Gastrocnemius medialis (tissue), 4 donors: ENCODE measurements around the gene TMEM198. TPM values are rescaled to one million over a fixed set of nuclear protein-coding genes. Genes with fewer than 3 reads are reported as not detected.

Experiments
- ATAC-seq, 2 donors: fragments of 150-250 bp; one replicate each; pipeline ENCODE4 v1.9.1; 2016
- DNase-seq, 2 donors: peaks; one replicate each; pipeline ENCODE4 v3.0.0-alpha.2; 2019
- H3K27ac ChIP-seq, 4 donors: fragments of 200-600 bp; sonication (generic); 1 replicate in 1 of 4; 2 replicates in 3 of 4; pipeline ENCODE4 v1.5.1; 2016 to 2018; ENCODE audit warnings: mild to moderate bottlenecking in 2 of 4, moderate library complexity in 1 of 4
- H3K27me3 ChIP-seq, 3 donors: fragments of 200-600 bp; sonication (generic) in 2 of 3; 1 replicate in 1 of 3; 2 replicates in 2 of 3; pipeline versions ENCODE4 v1.5.1 to v1.6.0; 2016 to 2019; ENCODE audit warnings: mild to moderate bottlenecking in 1 of 3, moderate library complexity in 1 of 3
- H3K36me3 ChIP-seq, 2 donors: fragments of 200-600 bp; sonication (generic) in 1 of 2; one replicate each; pipeline ENCODE4 v1.5.1; 2017 to 2018
- H3K4me1 ChIP-seq, 2 donors: fragments of 200-600 bp; sonication (generic) in 1 of 2; one replicate each; pipeline ENCODE4 v1.5.1; 2016 to 2017; ENCODE audit warnings: mild to moderate bottlenecking in 2 of 2
- H3K4me3 ChIP-seq, 4 donors: fragments of 200-600 bp; sonication (generic) in 3 of 4; 1 replicate in 1 of 4; 2 replicates in 3 of 4; pipeline ENCODE4 v1.5.1; 2016 to 2019; ENCODE audit warnings: mild to moderate bottlenecking in 2 of 4
- H3K9me3 ChIP-seq, 3 donors: fragments of 200-600 bp; sonication (generic) in 2 of 3; 1 replicate in 1 of 3; 2 replicates in 2 of 3; pipeline ENCODE4 v1.5.1; 2016 to 2019
- POLR2A ChIP-seq, 2 donors: fragments of 450-650 bp; IDR thresholded peaks; one replicate each; pipeline ENCODE4 v1.6.1; 2017; ENCODE audit warnings: antibody characterized with exemption in 2 of 2, mild to moderate bottlenecking in 2 of 2, moderate library complexity in 2 of 2
- in situ Hi-C, 4 donors: fragments of 200-750 bp; cut with MboI; loops; one replicate each; pipeline versions ENCODE4 v1.15.0 to v1.8.0; 2017; ENCODE audit warnings: low sequenced_read_pairs in 4 of 4
- intact Hi-C: fragments of 100-400 bp; cut with DNase I; formaldehyde crosslinking; loops from one replicate; pipeline ENCODE4 v1.15.1; 2023; ENCODE audit warnings: low total_unique reads
- total RNA-seq, 4 donors: library from RNA; depleted of rRNA; stranded (reverse); fragments of >200 nt; gene quantifications; one replicate each; pipeline versions ENCODE4 v1.1.0 to v1.2.3, GENCODE V29; 2016
- TF ChIP-seq, protein P1 (sequence below), 5 experiments: fragments of 450-650 bp in 3 of 5; fragments of 200-600 bp in 2 of 5; sonication (generic) in 2 of 5; IDR thresholded peaks in 4 of 5; conservative IDR thresholded peaks in 1 of 5; 1 replicate in 4 of 5; 2 replicates in 1 of 5; pipeline ENCODE4 v1.5.1; 2016 to 2019; ENCODE audit warnings: antibody characterized with exemption in 5 of 5, mild to moderate bottlenecking in 3 of 5, moderate library complexity in 3 of 5

Gene TMEM198
- total RNA-seq, 4 donors from 2014 or later, result 0.87 to 6.7 (median 3.3) TPM

DNA sequence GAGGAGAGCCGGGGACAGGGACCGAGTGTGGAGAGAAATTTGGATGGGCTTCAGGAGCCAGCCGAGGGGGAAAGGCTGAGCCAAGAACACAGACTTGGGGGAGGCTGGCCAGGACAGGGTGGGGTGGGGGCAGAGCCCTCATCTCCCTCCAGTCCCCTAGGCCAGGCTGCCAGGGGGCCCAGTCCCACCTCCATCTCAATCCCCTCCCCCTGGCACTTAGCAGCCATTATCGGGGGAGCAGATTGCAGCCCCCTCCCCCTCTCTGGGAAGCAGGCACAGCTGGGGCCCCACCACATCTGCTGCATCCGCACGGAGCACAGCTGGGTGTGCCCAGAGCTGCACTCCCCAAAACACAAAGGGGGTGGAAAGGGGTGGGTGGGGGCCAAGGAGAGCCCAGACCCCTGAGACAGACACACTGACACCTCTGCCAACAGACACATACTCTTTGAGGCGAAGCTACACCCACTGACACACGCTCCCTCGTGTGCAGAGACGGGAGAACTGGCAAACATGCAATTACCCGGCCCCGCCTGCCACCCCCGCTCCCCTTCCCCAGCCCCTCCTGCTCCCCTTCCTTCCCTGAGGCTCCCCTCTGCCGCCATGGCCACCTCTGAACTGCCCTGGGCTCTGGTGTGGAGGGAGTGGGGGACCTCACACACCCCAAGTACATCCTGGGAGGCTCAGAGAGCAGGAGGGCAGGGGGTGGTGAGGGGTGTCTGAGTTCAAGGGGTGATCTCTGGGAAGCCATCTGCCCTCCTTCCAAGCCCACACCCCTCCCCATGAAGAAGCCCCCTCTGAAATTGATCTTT, 34.7 kb upstream of the TMEM198 start:
- Histone ChIP-seq H3K27ac (no peak overlapping the region), H3K4me3 (peak overlapping the region in 1 of 4 donors; percentile 47), H3K27me3 (peaks cover 20 to 31% (median 28%) of the 10 kb centered on the region in 3 donors), H3K4me1 (peaks cover 7 to 14% of the 10 kb centered on the region in 2 donors), H3K9me3 (no peaks in the 10 kb centered on the region), H3K36me3 (peaks cover 0 to 21% of the 10 kb centered on the region in 2 donors)
- intact Hi-C loops, result loop anchor here (1.0 kb wide), 1 partner anchor 21 kb away; no protein-coding TSS in a partner anchor
- no peak for TF ChIP-seq POLR2A (IDR thresholded peaks at IDR 0.05)
- TF ChIP-seq, protein P1, sequence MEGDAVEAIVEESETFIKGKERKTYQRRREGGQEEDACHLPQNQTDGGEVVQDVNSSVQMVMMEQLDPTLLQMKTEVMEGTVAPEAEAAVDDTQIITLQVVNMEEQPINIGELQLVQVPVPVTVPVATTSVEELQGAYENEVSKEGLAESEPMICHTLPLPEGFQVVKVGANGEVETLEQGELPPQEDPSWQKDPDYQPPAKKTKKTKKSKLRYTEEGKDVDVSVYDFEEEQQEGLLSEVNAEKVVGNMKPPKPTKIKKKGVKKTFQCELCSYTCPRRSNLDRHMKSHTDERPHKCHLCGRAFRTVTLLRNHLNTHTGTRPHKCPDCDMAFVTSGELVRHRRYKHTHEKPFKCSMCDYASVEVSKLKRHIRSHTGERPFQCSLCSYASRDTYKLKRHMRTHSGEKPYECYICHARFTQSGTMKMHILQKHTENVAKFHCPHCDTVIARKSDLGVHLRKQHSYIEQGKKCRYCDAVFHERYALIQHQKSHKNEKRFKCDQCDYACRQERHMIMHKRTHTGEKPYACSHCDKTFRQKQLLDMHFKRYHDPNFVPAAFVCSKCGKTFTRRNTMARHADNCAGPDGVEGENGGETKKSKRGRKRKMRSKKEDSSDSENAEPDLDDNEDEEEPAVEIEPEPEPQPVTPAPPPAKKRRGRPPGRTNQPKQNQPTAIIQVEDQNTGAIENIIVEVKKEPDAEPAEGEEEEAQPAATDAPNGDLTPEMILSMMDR (IDR thresholded peaks at IDR 0.05 in 4 of 5, conservative IDR thresholded peaks at IDR 0.05 in 1 of 5), result no peak
- in situ Hi-C loops, result no loop called here
- ATAC-seq (peak in 1 of 2 donors; percentile 3), DNase-seq (no peak)

DNA sequence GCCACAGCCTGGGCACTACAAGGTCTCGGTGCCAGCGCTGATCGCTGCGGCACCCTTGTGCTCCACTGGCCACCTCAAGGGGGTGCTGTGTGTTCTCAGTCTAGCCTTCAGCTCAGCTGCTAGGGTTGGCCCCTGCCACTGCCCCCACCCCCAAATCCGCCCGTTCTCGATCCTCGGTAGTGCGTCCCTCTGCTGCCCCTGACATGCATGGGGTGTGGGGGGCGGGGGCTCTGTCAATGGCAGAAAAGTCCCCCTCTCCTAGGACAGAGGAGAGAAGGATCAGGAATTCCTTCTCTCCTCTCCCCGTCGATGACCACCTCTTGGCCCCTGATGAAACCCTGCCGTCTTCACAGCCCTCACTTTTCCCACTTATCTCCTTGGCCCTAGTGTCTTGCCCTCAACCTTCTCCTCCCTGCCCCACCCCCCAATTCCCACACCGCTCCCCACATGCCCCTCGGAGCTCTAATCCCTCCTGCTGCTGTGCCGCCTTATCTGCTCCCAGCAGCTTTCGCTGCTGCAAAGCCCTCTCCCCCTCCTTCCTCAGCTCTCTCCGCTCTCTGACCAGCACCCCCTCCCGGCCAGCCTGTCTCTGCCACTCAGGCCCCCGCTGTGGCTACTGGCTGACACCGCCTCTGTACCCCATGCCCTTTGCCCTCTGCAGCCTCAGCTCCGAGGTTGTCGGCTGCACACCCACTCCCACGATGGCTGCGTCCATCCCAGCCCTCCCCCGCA, 33.9 kb upstream of the TMEM198 start:
- DNase-seq, result no peak
- TF ChIP-seq, protein P1 (IDR thresholded peaks at IDR 0.05 in 4 of 5, conservative IDR thresholded peaks at IDR 0.05 in 1 of 5), result peak in 4 of 5 experiments; percentile 43 to 74 (median 55)
- no peak for TF ChIP-seq POLR2A (IDR thresholded peaks at IDR 0.05)
- peak; percentile 51 to 77 for ATAC-seq
- peaks cover 0 to 13% of the 10 kb centered on the region in 2 donors for H3K36me3 ChIP-seq
- intact Hi-C loops, result loop anchor here (1.0 kb wide), 1 partner anchor 20 kb away; no protein-coding TSS in a partner anchor
- peaks cover 7 to 16% of the 10 kb centered on the region in 2 donors for H3K4me1 ChIP-seq
- in situ Hi-C loops, result no loop called here
- H3K4me3 ChIP-seq, result peak overlapping the region; percentile 4 to 47 (median 26)
- H3K27ac ChIP-seq, result no peak overlapping the region
- no peaks in the 10 kb centered on the region for H3K9me3 ChIP-seq
- peaks cover 23 to 35% (median 34%) of the 10 kb centered on the region in 3 donors for H3K27me3 ChIP-seq

DNA sequence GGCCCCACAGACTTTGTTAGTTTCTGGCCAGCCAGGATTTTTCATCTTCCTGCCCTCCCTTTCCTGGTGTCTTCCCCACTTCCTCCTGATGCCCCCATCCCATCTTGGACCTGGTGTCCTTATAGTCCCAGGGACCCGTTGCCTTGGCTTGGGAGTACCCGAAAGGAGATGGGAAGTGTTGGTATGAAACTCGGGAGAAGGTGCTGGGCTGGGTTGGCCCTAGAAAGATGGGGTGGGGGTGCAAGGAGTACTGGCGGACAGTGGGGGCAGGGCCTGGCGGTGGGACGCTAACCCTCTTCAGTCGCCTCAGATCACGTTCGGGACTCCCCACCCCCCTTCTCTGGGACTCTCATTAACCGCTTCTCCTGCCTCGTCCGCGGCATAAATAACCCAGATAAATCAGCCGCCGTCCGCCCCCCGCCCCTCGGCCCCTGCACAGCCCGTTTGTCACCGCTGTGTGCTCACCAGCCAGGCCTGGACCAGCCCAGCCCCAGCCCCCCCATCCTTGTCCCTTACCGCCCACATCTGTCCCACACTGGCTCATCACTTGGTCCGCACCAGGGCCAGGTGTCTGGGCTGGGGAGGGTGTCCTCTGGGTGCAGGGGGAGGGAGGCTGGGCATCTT, 33.2 kb upstream of the TMEM198 start:
- Histone ChIP-seq H3K4me1 (peaks cover 7 to 16% of the 10 kb centered on the region in 2 donors), H3K36me3 (peaks cover 0 to 9% of the 10 kb centered on the region in 2 donors), H3K27ac (no peak overlapping the region), H3K9me3 (no peaks in the 10 kb centered on the region), H3K4me3 (no peak overlapping the region), H3K27me3 (peaks cover 25 to 39% (median 34%) of the 10 kb centered on the region in 3 donors)
- no peak for TF ChIP-seq POLR2A (IDR thresholded peaks at IDR 0.05)
- TF ChIP-seq, protein P1 (IDR thresholded peaks at IDR 0.05 in 4 of 5, conservative IDR thresholded peaks at IDR 0.05 in 1 of 5), result no peak
- intact Hi-C loops, result no loop called here
- in situ Hi-C loops, result no loop called here
- no peak for ATAC-seq
- no peak for DNase-seq

DNA sequence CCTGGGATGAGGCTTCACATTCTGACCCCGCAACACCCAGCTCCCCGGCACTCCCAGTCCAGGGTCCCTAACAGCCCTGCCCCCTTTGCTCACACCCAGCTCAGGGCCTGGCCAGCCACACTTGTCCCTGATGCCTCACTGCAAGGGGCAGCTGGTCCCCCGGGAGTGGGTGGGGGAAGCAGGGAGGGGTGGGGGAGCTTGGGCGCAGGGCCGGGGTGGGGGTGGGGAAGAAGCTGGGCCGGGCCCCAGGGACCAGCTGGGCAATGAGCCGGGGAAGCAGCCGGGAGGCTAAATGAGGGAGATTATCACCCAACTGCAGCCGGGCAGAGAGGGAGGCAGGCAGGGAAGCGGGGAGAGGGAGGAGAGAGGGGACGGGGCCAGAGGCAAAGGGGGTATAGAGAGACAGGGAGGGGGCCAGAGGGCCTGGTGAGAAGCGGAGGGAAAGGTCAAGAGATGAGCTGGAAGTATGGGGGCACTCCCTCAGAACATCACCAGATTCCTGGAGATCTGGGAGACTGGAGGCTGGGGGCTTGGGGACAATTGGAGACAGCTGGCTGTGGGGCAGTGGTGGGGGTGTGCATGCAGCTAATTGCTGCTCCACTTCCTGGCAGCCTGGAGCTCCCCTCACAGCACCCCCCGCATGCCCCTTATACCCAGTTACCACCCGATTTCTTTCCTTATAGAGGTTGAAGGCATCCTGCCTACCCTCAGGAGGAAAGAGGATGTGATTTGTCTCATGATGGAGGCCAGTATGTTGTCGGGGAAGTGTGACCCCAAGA, 32.1 kb upstream of the TMEM198 start:
- no peak for TF ChIP-seq POLR2A (IDR thresholded peaks at IDR 0.05)
- TF ChIP-seq, protein P1 (IDR thresholded peaks at IDR 0.05 in 4 of 5, conservative IDR thresholded peaks at IDR 0.05 in 1 of 5), result no peak
- Histone ChIP-seq H3K4me1 (peaks cover 7 to 16% of the 10 kb centered on the region in 2 donors), H3K9me3 (no peaks in the 10 kb centered on the region), H3K27me3 (peaks cover 25 to 39% (median 34%) of the 10 kb centered on the region in 3 donors), H3K36me3 (no peaks in the 10 kb centered on the region), H3K4me3 (no peak overlapping the region), H3K27ac (no peak overlapping the region)
- ATAC-seq (no peak), DNase-seq (no peak)
- intact Hi-C loops, result no loop called here
- in situ Hi-C loops, result no loop called here
